Stimulated activated CD4-positive, alpha-beta T cell treated with anti-CD3 and anti-CD28 coated beads, Interleukin-15, amount 100 ng/mL, for 48 hours (primary cell): Measurements from ENCODE around the gene RNF152.

Source experiments
- DNase-seq, 2 donors: peaks; one replicate each; pipeline ENCODE4 v3.0.0-alpha.2; 2020; ENCODE audit warnings: low read depth in 2 of 2

The RNF152 gene

GRCh38 chr18:61892683-61893308 is at the start of gene RNF152:
TSS of gene RNF152 (minus strand) at chr18:61893007. CDS start at chr18:61816463, 76,544 bp downstream.
- no peak for DNase-seq

GRCh38 chr18:61941948-61942471 is 49.2 kb upstream of the RNF152 start:
- no peak for DNase-seq

GRCh38 chr18:61939046-61939674 is 46.4 kb upstream of the RNF152 start:
- DNase-seq, result no peak

GRCh38 chr18:61935362-61935761 is 42.6 kb upstream of the RNF152 start:
- no peak for DNase-seq

- no peak for DNase-seq
Measured at GRCh38 chr18:61931654-61932379, 39.0 kb upstream of the RNF152 start.

- DNase-seq, result no peak
Measured at GRCh38 chr18:61929881-61930640, 37.3 kb upstream of the RNF152 start.

- DNase-seq, result peak; percentile 25 to 49
Measured at GRCh38 chr18:61926532-61926931, 33.7 kb upstream of the RNF152 start.

GRCh38 chr18:61924550-61924949 is 31.7 kb upstream of the RNF152 start:
- DNase-seq, result no peak

- no peak for DNase-seq
Measured at GRCh38 chr18:61922435-61922834, 29.6 kb upstream of the RNF152 start.

GRCh38 chr18:61921621-61922235 is 28.9 kb upstream of the RNF152 start:
- DNase-seq, result no peak

GRCh38 chr18:61917818-61918217 is 25.0 kb upstream of the RNF152 start:
- DNase-seq, result no peak

GRCh38 chr18:61912476-61912875 is 19.7 kb upstream of the RNF152 start:
- DNase-seq, result no peak

- no peak for DNase-seq
Measured at GRCh38 chr18:61910101-61910500, 17.3 kb upstream of the RNF152 start.

- no peak for DNase-seq
Measured at GRCh38 chr18:61908661-61909060, 15.9 kb upstream of the RNF152 start.

GRCh38 chr18:61901323-61901986 is 8.6 kb upstream of the RNF152 start:
- DNase-seq, result no peak

GRCh38 chr18:61900504-61901281 is 7.9 kb upstream of the RNF152 start:
- no peak for DNase-seq

- no peak for DNase-seq
Measured at GRCh38 chr18:61898640-61899101, 5.9 kb upstream of the RNF152 start.

- no peak for DNase-seq
Measured at GRCh38 chr18:61896757-61897156, 4.0 kb upstream of the RNF152 start.

- DNase-seq, result no peak
Measured at GRCh38 chr18:61896118-61896517, 3.3 kb upstream of the RNF152 start.
